Uterus (tissue), 4 donors: ENCODE measurements around the gene FKBP10. TPM values are rescaled to one million over a fixed set of nuclear protein-coding genes. Genes with fewer than 3 reads are reported as not detected.

ENCODE experiments used
- DNase-seq, 2 donors: peaks; one replicate each; pipeline ENCODE4 v3.0.0-alpha.2; 2019 to 2020
- H3K27ac ChIP-seq, 2 donors: fragments of 200-600 bp; sonication (generic); 1 replicate in 1 of 2; 2 replicates in 1 of 2; pipeline ENCODE4 v1.5.1; 2016 to 2018
- H3K27me3 ChIP-seq, 2 donors: fragments of 200-600 bp; sonication (generic); one replicate each; pipeline ENCODE4 v1.5.1; 2018 to 2019; ENCODE audit warnings: control low read depth in 1 of 2
- H3K36me3 ChIP-seq, 2 donors: fragments of 200-600 bp; sonication (generic); one replicate each; pipeline ENCODE4 v1.5.1; 2019; ENCODE audit warnings: control low read depth in 1 of 2
- H3K4me1 ChIP-seq, 2 donors: fragments of 200-600 bp; sonication (generic); one replicate each; pipeline ENCODE4 v1.5.1; 2018 to 2019; ENCODE audit warnings: control low read depth in 1 of 2
- H3K4me3 ChIP-seq, 2 donors: fragments of 200-600 bp; sonication (generic); 1 replicate in 1 of 2; 2 replicates in 1 of 2; pipeline ENCODE4 v1.5.1; 2018 to 2019; ENCODE audit warnings: mild to moderate bottlenecking in 1 of 2
- H3K9me3 ChIP-seq, 2 donors: fragments of 200-600 bp; sonication (generic); one replicate each; pipeline ENCODE4 v1.5.1; 2019; ENCODE audit warnings: control low read depth in 1 of 2
- CTCF ChIP-seq, 4 experiments: fragments of 200-600 bp in 2 of 4; fragments of 450-650 bp in 2 of 4; sonication (generic) in 2 of 4; IDR thresholded peaks; one replicate each; pipeline ENCODE4 v1.5.1; 2016 to 2019; ENCODE audit warnings: antibody characterized with exemption in 4 of 4, mild to moderate bottlenecking in 2 of 4, moderate library complexity in 1 of 4
- POLR2A ChIP-seq, 2 donors: fragments of 450-650 bp; IDR thresholded peaks; one replicate each; pipeline ENCODE4 v1.6.1; 2016; ENCODE audit warnings: antibody characterized with exemption in 2 of 2, mild to moderate bottlenecking in 1 of 2, moderate library complexity in 1 of 2
- intact Hi-C: fragments of 100-400 bp; cut with DNase I; formaldehyde crosslinking; loops from one replicate; pipeline ENCODE4 v1.15.1; 2023; ENCODE audit warnings: low total_unique reads
- total RNA-seq, 4 donors: library from RNA; depleted of rRNA in 3 of 4; stranded (reverse); fragments of >200 nt in 3 of 4; gene quantifications; one replicate each; pipeline versions ENCODE4 v1.1.0 to v1.2.4, GENCODE V29; 2014 to 2023
- donor health status: DM: yes; HTN: yes; CAD: no.

The FKBP10 gene
- total RNA-seq, 4 donors from 2014 or later: 22.9 to 226 (median 89.5) TPM

- no peaks in the 10 kb centered on the region for H3K4me1 ChIP-seq
- no peaks in the 10 kb centered on the region for H3K27me3 ChIP-seq
- TF ChIP-seq CTCF (IDR thresholded peaks at IDR 0.05): no peak
- TF ChIP-seq POLR2A (IDR thresholded peaks at IDR 0.05): no peak
- DNase-seq: no peak
- intact Hi-C loops: no loop called here
- H3K27ac ChIP-seq: no peak overlapping the region
- no peak overlapping the region for H3K4me3 ChIP-seq
- no peaks in the 10 kb centered on the region for H3K36me3 ChIP-seq
- no peaks in the 10 kb centered on the region for H3K9me3 ChIP-seq
These were observed 9.0 kb downstream of the FKBP10 start for GRCh38 chr17:41821776-41822175.

DNA sequence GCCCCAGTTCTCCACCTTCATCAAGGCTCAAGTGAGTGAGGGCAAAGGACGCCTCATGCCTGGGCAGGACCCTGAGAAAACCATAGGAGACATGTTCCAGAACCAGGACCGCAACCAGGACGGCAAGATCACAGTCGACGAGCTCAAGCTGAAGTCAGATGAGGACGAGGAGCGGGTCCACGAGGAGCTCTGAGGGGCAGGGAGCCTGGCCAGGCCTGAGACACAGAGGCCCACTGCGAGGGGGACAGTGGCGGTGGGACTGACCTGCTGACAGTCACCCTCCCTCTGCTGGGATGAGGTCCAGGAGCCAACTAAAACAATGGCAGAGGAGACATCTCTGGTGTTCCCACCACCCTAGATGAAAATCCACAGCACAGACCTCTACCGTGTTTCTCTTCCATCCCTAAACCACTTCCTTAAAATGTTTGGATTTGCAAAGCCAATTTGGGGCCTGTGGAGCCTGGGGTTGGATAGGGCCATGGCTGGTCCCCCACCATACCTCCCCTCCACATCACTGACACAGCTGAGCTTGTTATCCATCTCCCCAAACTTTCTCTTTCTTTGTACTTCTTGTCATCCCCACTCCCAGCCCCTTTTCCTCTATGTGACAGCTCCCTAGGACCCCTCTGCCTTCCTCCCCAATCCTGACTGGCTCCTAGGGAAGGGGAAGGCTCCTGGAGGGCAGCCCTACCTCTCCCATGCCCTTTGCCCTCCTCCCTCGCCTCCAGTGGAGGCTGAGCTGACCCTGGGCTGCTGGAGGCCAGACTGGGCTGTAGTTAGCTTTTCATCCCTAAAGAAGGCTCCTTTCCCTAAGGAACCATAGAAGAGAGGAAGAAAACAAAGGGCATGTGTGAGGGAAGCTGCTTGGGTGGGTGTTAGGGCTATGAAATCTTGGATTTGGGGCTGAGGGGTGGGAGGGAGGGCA, 9.7 kb downstream of the FKBP10 start:
- Histone ChIP-seq H3K4me1 (no peaks in the 10 kb centered on the region), H3K27me3 (no peaks in the 10 kb centered on the region), H3K9me3 (no peaks in the 10 kb centered on the region), H3K36me3 (no peaks in the 10 kb centered on the region), H3K27ac (no peak overlapping the region), H3K4me3 (no peak overlapping the region)
- no peak for TF ChIP-seq POLR2A (IDR thresholded peaks at IDR 0.05)
- TF ChIP-seq CTCF (IDR thresholded peaks at IDR 0.05): no peak
- DNase-seq: no peak
- intact Hi-C loops: no loop called here

DNA sequence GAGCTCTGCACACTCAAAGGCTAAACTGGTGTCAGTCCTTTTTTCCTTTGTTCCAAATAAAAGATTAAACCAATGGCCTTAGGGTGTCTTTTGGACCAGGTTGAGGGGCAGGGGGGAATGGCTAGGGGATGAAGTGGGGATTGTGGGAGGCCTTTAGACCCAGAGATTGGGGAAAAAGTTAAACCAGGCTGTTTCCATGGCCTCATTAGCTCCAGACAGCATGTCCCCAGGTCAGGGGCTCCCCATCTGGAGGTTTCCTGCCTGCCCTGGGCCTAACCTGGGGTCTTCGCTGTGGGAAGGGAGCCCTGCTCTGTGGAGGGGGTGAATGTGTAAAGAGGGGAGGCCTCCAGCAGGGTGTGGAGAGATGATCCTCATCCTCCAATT, 10.3 kb downstream of the FKBP10 start:
- H3K4me3 ChIP-seq: no peak overlapping the region
- H3K27me3 ChIP-seq: no peaks in the 10 kb centered on the region
- TF ChIP-seq CTCF (IDR thresholded peaks at IDR 0.05) (no peak), POLR2A (IDR thresholded peaks at IDR 0.05) (no peak)
- H3K9me3 ChIP-seq: no peaks in the 10 kb centered on the region
- intact Hi-C loops: no loop called here
- no peaks in the 10 kb centered on the region for H3K4me1 ChIP-seq
- no peak overlapping the region for H3K27ac ChIP-seq
- H3K36me3 ChIP-seq: no peaks in the 10 kb centered on the region
- DNase-seq: no peak

- no peaks in the 10 kb centered on the region for H3K4me1 ChIP-seq
- no peaks in the 10 kb centered on the region for H3K9me3 ChIP-seq
- no peak overlapping the region for H3K27ac ChIP-seq
- no peak for DNase-seq
- H3K36me3 ChIP-seq: no peaks in the 10 kb centered on the region
- no peak for TF ChIP-seq POLR2A (IDR thresholded peaks at IDR 0.05)
- TF ChIP-seq CTCF (IDR thresholded peaks at IDR 0.05): no peak
- no peak overlapping the region for H3K4me3 ChIP-seq
- H3K27me3 ChIP-seq: no peaks in the 10 kb centered on the region
- intact Hi-C loops: no loop called here
These were observed 10.8 kb downstream of the FKBP10 start for GRCh38 chr17:41823580-41823979.

GRCh38 chr17:41824086-41824485, 11.3 kb downstream of the FKBP10 start:
- intact Hi-C loops: no loop called here
- no peak for TF ChIP-seq CTCF (IDR thresholded peaks at IDR 0.05)
- no peak for TF ChIP-seq POLR2A (IDR thresholded peaks at IDR 0.05)
- H3K36me3 ChIP-seq: no peaks in the 10 kb centered on the region
- H3K4me3 ChIP-seq: no peak overlapping the region
- H3K27me3 ChIP-seq: no peaks in the 10 kb centered on the region
- no peaks in the 10 kb centered on the region for H3K9me3 ChIP-seq
- no peak overlapping the region for H3K27ac ChIP-seq
- no peak for DNase-seq
- H3K4me1 ChIP-seq: no peaks in the 10 kb centered on the region
